Effector memory CD4-positive, alpha-beta T cell (primary cell): Measurements from ENCODE around the gene ENSA.
A peak's percentile ranks its signal among the peaks of the same experiment; 100 is the strongest.
"Not testable (repeated sequence)": the region's sequence is repeated elsewhere in the genome, so short reads cannot be mapped to it uniquely, and the experiment has no call there.

Experiments
- DNase-seq, 3 donors: peaks; one replicate each; pipeline ENCODE4 v3.0.0-alpha.2; 2020
- H3K27ac ChIP-seq: 2 replicates; pipeline ENCODE4 v1.7.0; 2013; ENCODE audit warnings: mild to moderate bottlenecking, low read length, moderate library complexity; ENCODE audit not compliant: insufficient read depth, poor library complexity, severe bottlenecking
- H3K27me3 ChIP-seq: replicated peaks from 2 replicates; pipeline ENCODE4 v1.7.0; 2013; ENCODE audit warnings: mild to moderate bottlenecking, low read length; ENCODE audit not compliant: insufficient read depth, control insufficient read depth, poor library complexity, severe bottlenecking
- H3K36me3 ChIP-seq: 2 replicates; pipeline ENCODE4 v1.7.0; 2013; ENCODE audit warnings: mild to moderate bottlenecking, low read length, moderate library complexity; ENCODE audit not compliant: control insufficient read depth, insufficient read depth
- H3K4me1 ChIP-seq: 2 replicates; pipeline ENCODE4 v1.7.0; 2013; ENCODE audit warnings: low read length, mild to moderate bottlenecking; ENCODE audit not compliant: control insufficient read depth, insufficient read depth, poor library complexity, severe bottlenecking
- H3K4me3 ChIP-seq: 2 replicates; pipeline ENCODE4 v1.7.0; 2013; ENCODE audit warnings: low read length, low read depth, mild to moderate bottlenecking; ENCODE audit not compliant: insufficient read depth, poor library complexity, severe bottlenecking
- H3K9me3 ChIP-seq: 2 replicates; pipeline ENCODE4 v1.7.0; 2013; ENCODE audit warnings: mild to moderate bottlenecking, low read length, moderate library complexity; ENCODE audit not compliant: control insufficient read depth

Gene ENSA

GRCh38 chr1:150582371-150582770 is 47.0 kb downstream of the ENSA start:
- H3K4me3 ChIP-seq, result no peak overlapping the region
- DNase-seq, result no peak
- peaks cover 7% of the 10 kb centered on the region for H3K4me1 ChIP-seq
- no peak overlapping the region for H3K27ac ChIP-seq
- peaks cover 14% of the 10 kb centered on the region for H3K36me3 ChIP-seq
- H3K9me3 ChIP-seq, result no peaks in the 10 kb centered on the region
- no peaks in the 10 kb centered on the region for H3K27me3 ChIP-seq

GRCh38 chr1:150581962-150582361 is 47.5 kb downstream of the ENSA start:
- peaks cover 18% of the 10 kb centered on the region for H3K36me3 ChIP-seq
- H3K4me1 ChIP-seq, H3K9me3 ChIP-seq, H3K27me3 ChIP-seq, H3K4me3 ChIP-seq, DNase-seq, H3K27ac ChIP-seq: not testable (repeated sequence)

- not testable (repeated sequence) for DNase-seq, H3K27me3 ChIP-seq, H3K9me3 ChIP-seq, H3K27ac ChIP-seq, H3K4me1 ChIP-seq, H3K4me3 ChIP-seq
- H3K36me3 ChIP-seq, result peaks cover 23% of the 10 kb centered on the region
Observed at GRCh38 chr1:150581437-150581836, 48.0 kb downstream of the ENSA start.

- peaks cover 27% of the 10 kb centered on the region for H3K36me3 ChIP-seq
- not testable (repeated sequence) for H3K9me3 ChIP-seq, H3K27ac ChIP-seq, DNase-seq, H3K27me3 ChIP-seq, H3K4me1 ChIP-seq, H3K4me3 ChIP-seq
Observed at GRCh38 chr1:150580966-150581365, 48.4 kb downstream of the ENSA start.

- no peaks in the 10 kb centered on the region for H3K9me3 ChIP-seq
- peak overlapping the region; percentile 98 for H3K27ac ChIP-seq
- H3K27me3 ChIP-seq, result no peaks in the 10 kb centered on the region
- peaks cover 36% of the 10 kb centered on the region for H3K36me3 ChIP-seq
- peaks cover 10% of the 10 kb centered on the region for H3K4me1 ChIP-seq
- H3K4me3 ChIP-seq, result peak overlapping the region; percentile 95
- no peak for DNase-seq
Observed at GRCh38 chr1:150579945-150580642, 49.3 kb downstream of the ENSA start.

GRCh38 chr1:150579110-150579944 is 50.1 kb downstream of the ENSA start, which contains the start of gene MCL1:
MCL1 (minus strand) TSS chr1:150579610; CDS start chr1:150579530, 80 bp downstream.
- Histone ChIP-seq H3K4me1 (peaks cover 15% of the 10 kb centered on the region), H3K27me3 (no peaks in the 10 kb centered on the region), H3K36me3 (peaks cover 43% of the 10 kb centered on the region), H3K27ac (peak within 1 kb of the TSS; percentile 98), H3K4me3 (peak within 1 kb of the TSS; percentile 95), H3K9me3 (no peaks in the 10 kb centered on the region)
- peak; percentile 84 to 85 (median 85) for DNase-seq

GRCh38 chr1:150578272-150579109 is 50.9 kb downstream of the ENSA start:
- Histone ChIP-seq H3K4me1 (peaks cover 17% of the 10 kb centered on the region), H3K9me3 (no peaks in the 10 kb centered on the region), H3K27ac (peak overlapping the region; percentile 98), H3K36me3 (peaks cover 50% of the 10 kb centered on the region), H3K27me3 (no peaks in the 10 kb centered on the region), H3K4me3 (peak overlapping the region; percentile 95)
- DNase-seq, result peak in 2 of 3 donors; percentile 28 to 43

- H3K4me1 ChIP-seq, result peaks cover 25% of the 10 kb centered on the region
- peaks cover 58% of the 10 kb centered on the region for H3K36me3 ChIP-seq
Observed at GRCh38 chr1:150577557-150578271, 51.7 kb downstream of the ENSA start.

GRCh38 chr1:150576794-150577556 is 52.4 kb downstream of the ENSA start:
- peak overlapping the region; percentile 98 for H3K27ac ChIP-seq
- H3K27me3 ChIP-seq, result no peaks in the 10 kb centered on the region
- no peak for DNase-seq
- peaks cover 62% of the 10 kb centered on the region for H3K36me3 ChIP-seq
- peak overlapping the region; percentile 95 for H3K4me3 ChIP-seq
- H3K9me3 ChIP-seq, result no peaks in the 10 kb centered on the region
- H3K4me1 ChIP-seq, result peaks cover 32% of the 10 kb centered on the region

More at GRCh38 chr1:150577557-150578271, 51.7 kb downstream of the ENSA start:
- Histone ChIP-seq H3K4me3 (peak overlapping the region; percentile 95), H3K27ac (peak overlapping the region; percentile 98), H3K27me3 (no peaks in the 10 kb centered on the region), H3K9me3 (no peaks in the 10 kb centered on the region)
- no peak for DNase-seq
